8988T (cell line): ENCODE data around the gene TNFAIP1.
A peak's percentile ranks its signal among the peaks of the same experiment; 100 is the strongest.

ENCODE experiments used
- DNase-seq: peaks from one replicate; pipeline ENCODE4 v3.0.0; 2011

TNFAIP1 gene

GRCh38 chr17:28346746-28347246 lies 11.2 kb downstream of the TNFAIP1 start:
- DNase-seq: no peak

- peak; percentile 71 for DNase-seq
Measured at GRCh38 chr17:28347261-28347891, 11.8 kb downstream of the TNFAIP1 start.

- DNase-seq: no peak
Measured at GRCh38 chr17:28348979-28349378, 13.4 kb downstream of the TNFAIP1 start.

- DNase-seq: no peak
Measured at GRCh38 chr17:28350271-28350670, 14.7 kb downstream of the TNFAIP1 start.

GRCh38 chr17:28357061-28357900 lies 21.7 kb downstream of the TNFAIP1 start, which contains the start of gene POLDIP2:
Gene POLDIP2, minus strand, starts transcription at chr17:28357527. Its CDS starts 79 bp downstream, at chr17:28357448.
- peak; percentile 96 for DNase-seq

- no peak for DNase-seq
Measured at GRCh38 chr17:28357901-28358197, 22.3 kb downstream of the TNFAIP1 start.

- no peak for DNase-seq
Measured at GRCh38 chr17:28363186-28363585, 27.6 kb downstream of the TNFAIP1 start.

GRCh38 chr17:28363776-28364650 lies 28.5 kb downstream of the TNFAIP1 start:
- DNase-seq: no peak

GRCh38 chr17:28364665-28365363 lies 29.3 kb downstream of the TNFAIP1 start, which contains the start of gene SEBOX:
Gene SEBOX, minus strand, starts transcription at chr17:28365199. Its CDS starts 48 bp downstream, at chr17:28365151.
- no peak for DNase-seq

- no peak for DNase-seq
Measured at GRCh38 chr17:28365487-28365886, 29.9 kb downstream of the TNFAIP1 start.

- no peak for DNase-seq
Measured at GRCh38 chr17:28366605-28367004, 31.0 kb downstream of the TNFAIP1 start.

- DNase-seq: no peak
Measured at GRCh38 chr17:28367641-28368305, 32.2 kb downstream of the TNFAIP1 start.

- no peak for DNase-seq
Measured at GRCh38 chr17:28368306-28368831, 32.8 kb downstream of the TNFAIP1 start.

- DNase-seq: no peak
Measured at GRCh38 chr17:28368915-28369683, 33.5 kb downstream of the TNFAIP1 start.

GRCh38 chr17:28369684-28370034 lies 34.1 kb downstream of the TNFAIP1 start:
- no peak for DNase-seq

- DNase-seq: no peak
Measured at GRCh38 chr17:28370035-28370743, 34.6 kb downstream of the TNFAIP1 start, which contains the start of gene VTN. Gene VTN, minus strand, starts transcription at chr17:28370307. Its CDS starts 104 bp downstream, at chr17:28370203.

- DNase-seq: no peak
Measured at GRCh38 chr17:28370744-28371103, 35.2 kb downstream of the TNFAIP1 start.

- DNase-seq: peak; percentile 99
Measured at GRCh38 chr17:28371245-28372202, 36.0 kb downstream of the TNFAIP1 start, which contains the start of gene SARM1. Gene SARM1, plus strand, starts transcription at chr17:28371694. Its CDS starts 339 bp downstream, at chr17:28372033.
